ENCODE measurements around the gene HPSE2.

GRCh38 chr10:98465866-98466265, 769.8 kb downstream of the HPSE2 start:
- TF ChIP-seq CTCF (IDR thresholded peaks at IDR 0.05) (no peak), POLR2A (IDR thresholded peaks at IDR 0.05) (no peak), POLR2AphosphoS5 (IDR thresholded peaks at IDR 0.05; ENCODE audit: insufficient read depth in 1 of 2, low read depth in 1 of 2) (no peak)

Data from vagina (tissue), 2 donors.